ENCODE results near the gene PRR23E.

DNA sequence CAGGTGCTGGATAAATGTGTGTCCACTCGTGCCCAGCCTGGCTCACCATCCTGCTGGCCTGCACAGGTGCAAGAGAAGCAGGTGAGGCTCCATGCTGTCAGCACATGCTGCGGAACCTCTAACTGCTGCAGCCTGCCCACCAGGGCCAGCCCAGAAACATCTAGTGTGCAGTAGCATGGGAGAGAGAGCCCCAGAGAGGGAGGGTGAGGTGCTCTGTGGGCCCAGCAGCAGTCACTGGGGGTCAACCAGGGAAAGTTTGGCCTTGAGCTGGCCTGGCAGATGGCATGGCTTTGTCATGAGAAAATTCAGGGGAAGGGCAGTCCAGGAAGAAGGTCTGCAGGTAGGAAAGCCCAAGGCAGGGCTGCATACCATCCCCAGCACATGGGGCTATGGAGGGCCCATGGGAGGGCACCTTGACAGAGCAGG lies 18.2 kb upstream of the PRR23E start:
- TF ChIP-seq CTCF (IDR thresholded peaks at IDR 0.05; ENCODE audit: poor library complexity, severe bottlenecking) (no peak), SMC3 (conservative IDR thresholded peaks at IDR 0.05; ENCODE audit: poor library complexity) (no peak), EZH2 (IDR thresholded peaks at IDR 0.05; ENCODE audit: borderline replicate concordance, insufficient read depth, low read length, poor library complexity, severe bottlenecking) (no peak), POLR2AphosphoS5 (IDR thresholded peaks at IDR 0.05) (no peak), EP300 (conservative IDR thresholded peaks at IDR 0.05; ENCODE audit: poor library complexity, severe bottlenecking) (no peak), RAD21 (conservative IDR thresholded peaks at IDR 0.05) (no peak)
- TF ChIP-seq, protein P1, sequence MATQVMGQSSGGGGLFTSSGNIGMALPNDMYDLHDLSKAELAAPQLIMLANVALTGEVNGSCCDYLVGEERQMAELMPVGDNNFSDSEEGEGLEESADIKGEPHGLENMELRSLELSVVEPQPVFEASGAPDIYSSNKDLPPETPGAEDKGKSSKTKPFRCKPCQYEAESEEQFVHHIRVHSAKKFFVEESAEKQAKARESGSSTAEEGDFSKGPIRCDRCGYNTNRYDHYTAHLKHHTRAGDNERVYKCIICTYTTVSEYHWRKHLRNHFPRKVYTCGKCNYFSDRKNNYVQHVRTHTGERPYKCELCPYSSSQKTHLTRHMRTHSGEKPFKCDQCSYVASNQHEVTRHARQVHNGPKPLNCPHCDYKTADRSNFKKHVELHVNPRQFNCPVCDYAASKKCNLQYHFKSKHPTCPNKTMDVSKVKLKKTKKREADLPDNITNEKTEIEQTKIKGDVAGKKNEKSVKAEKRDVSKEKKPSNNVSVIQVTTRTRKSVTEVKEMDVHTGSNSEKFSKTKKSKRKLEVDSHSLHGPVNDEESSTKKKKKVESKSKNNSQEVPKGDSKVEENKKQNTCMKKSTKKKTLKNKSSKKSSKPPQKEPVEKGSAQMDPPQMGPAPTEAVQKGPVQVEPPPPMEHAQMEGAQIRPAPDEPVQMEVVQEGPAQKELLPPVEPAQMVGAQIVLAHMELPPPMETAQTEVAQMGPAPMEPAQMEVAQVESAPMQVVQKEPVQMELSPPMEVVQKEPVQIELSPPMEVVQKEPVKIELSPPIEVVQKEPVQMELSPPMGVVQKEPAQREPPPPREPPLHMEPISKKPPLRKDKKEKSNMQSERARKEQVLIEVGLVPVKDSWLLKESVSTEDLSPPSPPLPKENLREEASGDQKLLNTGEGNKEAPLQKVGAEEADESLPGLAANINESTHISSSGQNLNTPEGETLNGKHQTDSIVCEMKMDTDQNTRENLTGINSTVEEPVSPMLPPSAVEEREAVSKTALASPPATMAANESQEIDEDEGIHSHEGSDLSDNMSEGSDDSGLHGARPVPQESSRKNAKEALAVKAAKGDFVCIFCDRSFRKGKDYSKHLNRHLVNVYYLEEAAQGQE (IDR thresholded peaks at IDR 0.05; ENCODE audit: borderline replicate concordance) = no peak
